ENCODE data around the gene PGLYRP4.

GRCh38 chr1:153364766-153365666 is 16.4 kb upstream of the PGLYRP4 start:
- no peak for TF ChIP-seq POLR2A (IDR thresholded peaks at IDR 0.05)
- TF ChIP-seq CTCF (IDR thresholded peaks at IDR 0.05) = no peak

Data from adrenal gland (tissue), 5 donors.